ENCODE results near the gene CNTROB. TPM values are rescaled to one million over a fixed set of nuclear protein-coding genes. Genes with fewer than 3 reads are reported as not detected.

Gene CNTROB
- total RNA-seq, 6 experiments from 2014 or later, result 20.8 to 32.2 (median 28.5) TPM

DNA sequence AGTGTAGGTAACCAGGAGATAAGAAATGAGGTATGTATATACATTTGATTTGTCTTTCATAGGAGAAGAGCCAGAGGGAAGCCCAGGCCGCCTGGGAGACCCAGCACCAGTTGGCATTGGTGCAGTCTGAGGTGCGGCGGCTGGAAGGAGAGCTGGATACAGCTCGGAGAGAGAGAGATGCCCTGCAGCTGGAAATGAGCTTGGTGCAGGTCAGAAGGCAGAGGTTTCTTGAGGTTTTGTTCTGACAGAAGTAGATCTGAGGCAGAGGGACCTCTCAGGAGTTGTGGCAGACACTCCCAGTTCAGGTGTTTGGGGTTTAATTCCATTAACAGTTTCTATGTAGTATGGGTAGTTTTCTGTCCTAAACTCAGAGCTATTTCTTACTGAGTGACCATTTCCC, 8.0 kb downstream of the CNTROB start:
- Mint-ChIP-seq H3K9me3 (no peaks in the 10 kb centered on the region), H3K4me1 (ENCODE audit: low read depth) (peaks cover 18% of the 10 kb centered on the region), H3K27me3 (ENCODE audit: insufficient read depth) (no peaks in the 10 kb centered on the region), H3K27ac (no peak overlapping the region), H3K36me3 (ENCODE audit: low read depth) (peaks cover 40% of the 10 kb centered on the region), H3K4me3 (no peak overlapping the region)
- TF ChIP-seq, protein P1, sequence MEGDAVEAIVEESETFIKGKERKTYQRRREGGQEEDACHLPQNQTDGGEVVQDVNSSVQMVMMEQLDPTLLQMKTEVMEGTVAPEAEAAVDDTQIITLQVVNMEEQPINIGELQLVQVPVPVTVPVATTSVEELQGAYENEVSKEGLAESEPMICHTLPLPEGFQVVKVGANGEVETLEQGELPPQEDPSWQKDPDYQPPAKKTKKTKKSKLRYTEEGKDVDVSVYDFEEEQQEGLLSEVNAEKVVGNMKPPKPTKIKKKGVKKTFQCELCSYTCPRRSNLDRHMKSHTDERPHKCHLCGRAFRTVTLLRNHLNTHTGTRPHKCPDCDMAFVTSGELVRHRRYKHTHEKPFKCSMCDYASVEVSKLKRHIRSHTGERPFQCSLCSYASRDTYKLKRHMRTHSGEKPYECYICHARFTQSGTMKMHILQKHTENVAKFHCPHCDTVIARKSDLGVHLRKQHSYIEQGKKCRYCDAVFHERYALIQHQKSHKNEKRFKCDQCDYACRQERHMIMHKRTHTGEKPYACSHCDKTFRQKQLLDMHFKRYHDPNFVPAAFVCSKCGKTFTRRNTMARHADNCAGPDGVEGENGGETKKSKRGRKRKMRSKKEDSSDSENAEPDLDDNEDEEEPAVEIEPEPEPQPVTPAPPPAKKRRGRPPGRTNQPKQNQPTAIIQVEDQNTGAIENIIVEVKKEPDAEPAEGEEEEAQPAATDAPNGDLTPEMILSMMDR (IDR thresholded peaks at IDR 0.05), result no peak
- no peak for DNase-seq

- no peaks in the 10 kb centered on the region for H3K9me3 Mint-ChIP-seq
Measured at GRCh38 chr17:7940743-7941142, 8.7 kb downstream of the CNTROB start.

DNA sequence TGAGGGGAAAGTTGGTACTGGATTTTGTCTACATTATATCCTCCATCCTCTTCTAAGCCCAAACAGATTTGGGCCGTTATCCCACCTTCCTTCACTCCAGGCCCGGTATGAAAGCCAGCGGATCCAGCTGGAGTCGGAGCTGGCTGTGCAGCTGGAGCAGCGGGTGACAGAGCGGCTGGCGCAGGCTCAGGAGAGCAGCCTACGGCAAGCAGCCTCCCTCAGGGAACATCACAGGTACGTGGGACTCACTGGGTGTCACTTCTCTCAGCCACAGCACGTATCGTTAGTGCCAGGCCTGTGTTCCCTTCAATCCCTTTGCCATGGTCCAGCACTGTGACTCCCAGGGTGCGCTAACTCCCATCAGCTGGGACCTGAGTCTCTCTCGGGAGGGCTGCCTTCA, 11.3 kb downstream of the CNTROB start:
- Mint-ChIP-seq H3K36me3 (ENCODE audit: low read depth) (peaks cover 37% of the 10 kb centered on the region), H3K4me3 (no peak overlapping the region), H3K27me3 (ENCODE audit: insufficient read depth) (peaks cover under 1% of the 10 kb centered on the region; the same call in 1 of the 2 replicates), H3K27ac (no peak overlapping the region), H3K4me1 (ENCODE audit: low read depth) (no peaks in the 10 kb centered on the region), H3K9me3 (no peaks in the 10 kb centered on the region)
- TF ChIP-seq, protein P1 (IDR thresholded peaks at IDR 0.05), result no peak
- no peak for DNase-seq

More at GRCh38 chr17:7940743-7941142, 8.7 kb downstream of the CNTROB start:
- DNase-seq, result no peak
- Mint-ChIP-seq H3K27ac (no peak overlapping the region), H3K4me3 (no peak overlapping the region), H3K27me3 (ENCODE audit: insufficient read depth) (no peaks in the 10 kb centered on the region), H3K36me3 (ENCODE audit: low read depth) (peaks cover 41% of the 10 kb centered on the region), H3K4me1 (ENCODE audit: low read depth) (peaks cover 14% of the 10 kb centered on the region)
- TF ChIP-seq, protein P1 (IDR thresholded peaks at IDR 0.05), result no peak

DNA sequence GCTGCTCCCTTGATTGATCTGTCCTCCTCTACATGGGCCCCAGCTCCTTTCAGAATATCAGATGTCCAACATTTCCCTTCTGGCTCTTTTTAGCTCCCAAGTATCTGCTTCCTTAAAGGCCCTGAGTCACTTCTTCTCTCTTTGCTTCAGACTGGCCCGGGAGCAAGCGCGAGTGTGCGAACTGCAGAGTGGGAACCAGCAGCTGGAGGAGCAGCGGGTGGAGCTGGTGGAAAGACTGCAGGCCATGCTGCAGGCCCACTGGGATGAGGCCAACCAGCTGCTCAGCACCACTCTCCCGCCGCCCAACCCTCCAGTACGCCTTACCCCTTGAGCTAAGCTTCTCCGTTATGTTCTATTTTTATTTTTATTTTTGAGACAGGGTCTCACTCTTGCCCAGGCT, 12.3 kb downstream of the CNTROB start:
- H3K4me1 Mint-ChIP-seq (ENCODE audit: low read depth), result no peaks in the 10 kb centered on the region
- TF ChIP-seq, protein P1 (IDR thresholded peaks at IDR 0.05), result no peak
- H3K36me3 Mint-ChIP-seq (ENCODE audit: low read depth), result peaks cover 47% of the 10 kb centered on the region
- DNase-seq, result no peak
- peaks cover 1% of the 10 kb centered on the region; the same call in 1 of the 2 replicates for H3K27me3 Mint-ChIP-seq (ENCODE audit: insufficient read depth)
- no peaks in the 10 kb centered on the region for H3K9me3 Mint-ChIP-seq
- H3K27ac Mint-ChIP-seq, result no peak overlapping the region
- H3K4me3 Mint-ChIP-seq, result no peak overlapping the region

GRCh38 chr17:7945651-7946050, 13.6 kb downstream of the CNTROB start:
- Mint-ChIP-seq H3K9me3 (no peaks in the 10 kb centered on the region), H3K36me3 (ENCODE audit: low read depth) (peaks cover 47% of the 10 kb centered on the region), H3K27me3 (ENCODE audit: insufficient read depth) (peaks cover 1% of the 10 kb centered on the region; the same call in 1 of the 2 replicates), H3K4me1 (ENCODE audit: low read depth) (no peaks in the 10 kb centered on the region), H3K27ac (no peak overlapping the region), H3K4me3 (no peak overlapping the region)
- TF ChIP-seq, protein P1 (IDR thresholded peaks at IDR 0.05), result no peak
- DNase-seq, result no peak

GRCh38 chr17:7946441-7946840, 14.4 kb downstream of the CNTROB start:
- Mint-ChIP-seq H3K4me3 (no peak overlapping the region), H3K27ac (no peak overlapping the region), H3K4me1 (ENCODE audit: low read depth) (no peaks in the 10 kb centered on the region), H3K36me3 (ENCODE audit: low read depth) (peaks cover 42% of the 10 kb centered on the region), H3K9me3 (no peaks in the 10 kb centered on the region), H3K27me3 (ENCODE audit: insufficient read depth) (peaks cover 1% of the 10 kb centered on the region; the same call in 1 of the 2 replicates)
- TF ChIP-seq, protein P1 (IDR thresholded peaks at IDR 0.05), result no peak
- no peak for DNase-seq
